SU-DHL-6 (cell line): Measurements from ENCODE around the gene TRPM7.

ENCODE experiments used
- EZH2phosphoT487 ChIP-seq: fragments of 200-600 bp; sonication (generic), shearing (Covaris generic); conservative IDR thresholded peaks from 2 replicates; pipeline ENCODE4 v1.6.1; 2018; ENCODE audit warnings: mild to moderate bottlenecking, antibody characterized with exemption, low read length, moderate library complexity, mixed read lengths
- TF ChIP-seq, protein P1 (sequence below): fragments of 200-600 bp; sonication (generic); IDR thresholded peaks from one replicate; pipeline ENCODE4 v1.5.1; 2017; ENCODE audit warnings: antibody characterized with exemption, mild to moderate bottlenecking, low read length, moderate library complexity; ENCODE audit not compliant: insufficient read depth, poor library complexity, severe bottlenecking

DNA sequence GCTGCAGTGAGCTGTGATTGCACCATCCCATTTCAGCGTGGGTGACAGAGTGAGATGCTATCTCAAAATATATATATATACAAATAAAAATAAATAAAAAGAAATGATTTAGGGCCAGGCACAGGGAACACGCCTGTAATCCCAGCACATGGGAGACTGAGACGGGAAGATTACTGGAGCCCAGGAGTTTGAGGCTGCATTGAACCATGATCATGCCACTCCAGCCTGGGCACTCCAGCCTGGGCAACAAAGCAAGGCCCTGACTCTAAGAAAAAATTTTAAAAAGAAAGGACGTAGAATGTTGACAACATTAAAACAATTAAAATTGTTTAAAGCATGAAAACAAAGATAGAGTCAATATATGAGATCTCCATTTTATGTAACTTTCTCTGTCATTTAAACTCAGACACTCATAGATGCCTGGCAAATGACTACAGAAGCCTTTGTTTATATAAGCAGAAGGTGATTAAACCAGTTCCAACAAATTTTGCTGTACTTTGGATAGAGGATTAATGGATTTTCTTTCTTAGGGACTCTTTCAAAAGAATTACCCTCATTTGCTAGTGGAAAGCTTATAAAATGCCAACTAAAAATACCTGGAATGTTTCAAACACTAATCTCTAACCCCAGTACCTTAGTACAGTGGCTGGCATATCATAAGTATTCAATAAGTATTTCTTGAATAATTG lies 10.7 kb upstream of the TRPM7 start:
- TF ChIP-seq, protein P1, sequence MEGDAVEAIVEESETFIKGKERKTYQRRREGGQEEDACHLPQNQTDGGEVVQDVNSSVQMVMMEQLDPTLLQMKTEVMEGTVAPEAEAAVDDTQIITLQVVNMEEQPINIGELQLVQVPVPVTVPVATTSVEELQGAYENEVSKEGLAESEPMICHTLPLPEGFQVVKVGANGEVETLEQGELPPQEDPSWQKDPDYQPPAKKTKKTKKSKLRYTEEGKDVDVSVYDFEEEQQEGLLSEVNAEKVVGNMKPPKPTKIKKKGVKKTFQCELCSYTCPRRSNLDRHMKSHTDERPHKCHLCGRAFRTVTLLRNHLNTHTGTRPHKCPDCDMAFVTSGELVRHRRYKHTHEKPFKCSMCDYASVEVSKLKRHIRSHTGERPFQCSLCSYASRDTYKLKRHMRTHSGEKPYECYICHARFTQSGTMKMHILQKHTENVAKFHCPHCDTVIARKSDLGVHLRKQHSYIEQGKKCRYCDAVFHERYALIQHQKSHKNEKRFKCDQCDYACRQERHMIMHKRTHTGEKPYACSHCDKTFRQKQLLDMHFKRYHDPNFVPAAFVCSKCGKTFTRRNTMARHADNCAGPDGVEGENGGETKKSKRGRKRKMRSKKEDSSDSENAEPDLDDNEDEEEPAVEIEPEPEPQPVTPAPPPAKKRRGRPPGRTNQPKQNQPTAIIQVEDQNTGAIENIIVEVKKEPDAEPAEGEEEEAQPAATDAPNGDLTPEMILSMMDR, result no peak
- TF ChIP-seq EZH2phosphoT487, result no peak
